T-helper 2 cell treated with Interferon-gamma antibody and Interleukin-4, amounts not matched to agents 100 ng/mL and 5 ng/mL, for 36 hours (primary cell): Measurements from ENCODE around the gene AGPAT1. TPM values are rescaled to one million over a fixed set of nuclear protein-coding genes. Genes with fewer than 3 reads are reported as not detected.

Source experiments
- intact Hi-C: fragments of 100-400 bp; cut with micrococcal nuclease; formaldehyde crosslinking; loops from one replicate; pipeline ENCODE4 v1.15.1; 2023
- total RNA-seq: library from RNA; stranded (reverse); gene quantifications from 2 replicates; pipeline ENCODE4 v1.2.3, GENCODE V29; 2022

Gene AGPAT1
- total RNA-seq, 1 donor from 2014 or later = 41.6 TPM

- intact Hi-C loops = loop anchor here (1.0 to 10.0 kb wide), 4 partner anchors 62 to 391 kb away; partner anchors contain the start of genes CLIC1, DXO, NEU1 and PBX2
Measured at GRCh38 chr6:32127717-32128592, 47.9 kb downstream of the AGPAT1 start, which contains the start of gene ATF6B. Gene ATF6B, minus strand, starts transcription at chr6:32128246. Its CDS starts 39 bp downstream, at chr6:32128207.

GRCh38 chr6:32127409-32127716, 48.5 kb downstream of the AGPAT1 start:
- intact Hi-C loops = loop anchor here (10.0 kb wide), 1 partner anchor 153 kb away; the partner anchor contains the start of gene DXO

GRCh38 chr6:32126880-32127279, 49.0 kb downstream of the AGPAT1 start:
- intact Hi-C loops = loop anchor here (10.0 kb wide), 1 partner anchor 152 kb away; the partner anchor contains the start of gene DXO

GRCh38 chr6:32123681-32124080, 52.2 kb downstream of the AGPAT1 start:
- intact Hi-C loops = loop anchor here (10.0 kb wide), 1 partner anchor 149 kb away; the partner anchor contains the start of gene DXO

- intact Hi-C loops = loop anchor here (10.0 kb wide), 1 partner anchor 146 kb away; the partner anchor contains the start of gene DXO
Measured at GRCh38 chr6:32120573-32121059, 55.3 kb downstream of the AGPAT1 start.

- intact Hi-C loops = loop anchor here (1.0 kb wide), 1 partner anchor 35 kb away; the partner anchor contains the start of gene PPT2
Measured at GRCh38 chr6:32118782-32119628, 56.9 kb downstream of the AGPAT1 start.

Other genes with a start within 250 kb of the AGPAT1 start
- gene C2, start 248.4 kb downstream of the AGPAT1 start, total RNA-seq = 0.64 and 1.5 TPM in 2 replicates
- not detected in 2 replicates for gene CFB, start 230.0 kb downstream of the AGPAT1 start, total RNA-seq
- gene NELFE, start 217.1 kb downstream of the AGPAT1 start, total RNA-seq = 75.4 and 75.8 TPM in 2 replicates
- gene SKIC2, start 216.9 kb downstream of the AGPAT1 start, total RNA-seq = 77.1 and 86.5 TPM in 2 replicates
- gene DXO, start 203.9 kb downstream of the AGPAT1 start, total RNA-seq = 17.3 and 18.8 TPM in 2 replicates
- gene C4A, start 194.0 kb downstream of the AGPAT1 start, total RNA-seq = 3.2 and 5.2 TPM in 2 replicates
- 3.5 and 4.6 TPM in 2 replicates for gene C4B, start 161.3 kb downstream of the AGPAT1 start, total RNA-seq
- gene CYP21A2, start 137.7 kb downstream of the AGPAT1 start, total RNA-seq = 0.59 TPM in 2 replicates
- gene TNXB, start 66.7 kb downstream of the AGPAT1 start, total RNA-seq = 5.7 and 7.6 TPM in 2 replicates
- gene ATF6B, start 47.8 kb downstream of the AGPAT1 start, total RNA-seq = 121 and 125 TPM in 2 replicates
- gene FKBPL, start 45.8 kb downstream of the AGPAT1 start, total RNA-seq = 4.6 and 5.4 TPM in 2 replicates
- not detected in 2 replicates for gene PRRT1, start 24.1 kb downstream of the AGPAT1 start, total RNA-seq
- 9.0 and 10.7 TPM in 2 replicates for gene PPT2, start 21.9 kb downstream of the AGPAT1 start, total RNA-seq
- gene EGFL8, start 11.5 kb downstream of the AGPAT1 start, total RNA-seq = 7.0 and 8.7 TPM in 2 replicates
- 41.1 and 42.9 TPM in 2 replicates for gene RNF5, start 2.3 kb upstream of the AGPAT1 start, total RNA-seq
- gene AGER, start 8.2 kb upstream of the AGPAT1 start, total RNA-seq = 30.6 and 31.6 TPM in 2 replicates
- 82.6 and 84.4 TPM in 2 replicates for gene PBX2, start 14.1 kb upstream of the AGPAT1 start, total RNA-seq
- 245 and 258 TPM in 2 replicates for gene GPSM3, start 16.6 kb upstream of the AGPAT1 start, total RNA-seq
- 0.16 and 0.18 TPM in 2 replicates for gene NOTCH4, start 48.0 kb upstream of the AGPAT1 start, total RNA-seq
- not detected in 2 replicates for gene TSBP1, start 195.8 kb upstream of the AGPAT1 start, total RNA-seq
- gene BTNL2, start 231.1 kb upstream of the AGPAT1 start, total RNA-seq = not detected in 2 replicates